Choroid plexus epithelial cell (primary cell): Measurements from ENCODE around the gene PKNOX1.
"Not testable (repeated sequence)": the region's sequence is repeated elsewhere in the genome, so short reads cannot be mapped to it uniquely, and the experiment has no call there.

Source experiments
- DNase-seq: peaks from one replicate; pipeline ENCODE4 v3.0.0-alpha.2; 2010; ENCODE audit warnings: low read depth
- H3K4me3 ChIP-seq: 2 replicates; pipeline ENCODE4 v1.5.1; 2011; ENCODE audit warnings: low read depth, mild to moderate bottlenecking, control low read depth, low read length, moderate library complexity
- TF ChIP-seq, protein P1 (sequence below): conservative IDR thresholded peaks from 2 replicates; pipeline ENCODE4 v1.5.1; 2011; ENCODE audit warnings: low read depth, mild to moderate bottlenecking, control low read depth, inconsistent platforms, low read length, moderate library complexity

PKNOX1 gene

GRCh38 chr21:42937960-42938605 lies 36.3 kb upstream of the PKNOX1 start:
- DNase-seq, result no peak
- TF ChIP-seq, protein P1, sequence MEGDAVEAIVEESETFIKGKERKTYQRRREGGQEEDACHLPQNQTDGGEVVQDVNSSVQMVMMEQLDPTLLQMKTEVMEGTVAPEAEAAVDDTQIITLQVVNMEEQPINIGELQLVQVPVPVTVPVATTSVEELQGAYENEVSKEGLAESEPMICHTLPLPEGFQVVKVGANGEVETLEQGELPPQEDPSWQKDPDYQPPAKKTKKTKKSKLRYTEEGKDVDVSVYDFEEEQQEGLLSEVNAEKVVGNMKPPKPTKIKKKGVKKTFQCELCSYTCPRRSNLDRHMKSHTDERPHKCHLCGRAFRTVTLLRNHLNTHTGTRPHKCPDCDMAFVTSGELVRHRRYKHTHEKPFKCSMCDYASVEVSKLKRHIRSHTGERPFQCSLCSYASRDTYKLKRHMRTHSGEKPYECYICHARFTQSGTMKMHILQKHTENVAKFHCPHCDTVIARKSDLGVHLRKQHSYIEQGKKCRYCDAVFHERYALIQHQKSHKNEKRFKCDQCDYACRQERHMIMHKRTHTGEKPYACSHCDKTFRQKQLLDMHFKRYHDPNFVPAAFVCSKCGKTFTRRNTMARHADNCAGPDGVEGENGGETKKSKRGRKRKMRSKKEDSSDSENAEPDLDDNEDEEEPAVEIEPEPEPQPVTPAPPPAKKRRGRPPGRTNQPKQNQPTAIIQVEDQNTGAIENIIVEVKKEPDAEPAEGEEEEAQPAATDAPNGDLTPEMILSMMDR, result no peak
- no peak overlapping the region for H3K4me3 ChIP-seq

- H3K4me3 ChIP-seq, DNase-seq: not testable (repeated sequence)
Observed at GRCh38 chr21:42938606-42938995, 35.8 kb upstream of the PKNOX1 start.

DNA sequence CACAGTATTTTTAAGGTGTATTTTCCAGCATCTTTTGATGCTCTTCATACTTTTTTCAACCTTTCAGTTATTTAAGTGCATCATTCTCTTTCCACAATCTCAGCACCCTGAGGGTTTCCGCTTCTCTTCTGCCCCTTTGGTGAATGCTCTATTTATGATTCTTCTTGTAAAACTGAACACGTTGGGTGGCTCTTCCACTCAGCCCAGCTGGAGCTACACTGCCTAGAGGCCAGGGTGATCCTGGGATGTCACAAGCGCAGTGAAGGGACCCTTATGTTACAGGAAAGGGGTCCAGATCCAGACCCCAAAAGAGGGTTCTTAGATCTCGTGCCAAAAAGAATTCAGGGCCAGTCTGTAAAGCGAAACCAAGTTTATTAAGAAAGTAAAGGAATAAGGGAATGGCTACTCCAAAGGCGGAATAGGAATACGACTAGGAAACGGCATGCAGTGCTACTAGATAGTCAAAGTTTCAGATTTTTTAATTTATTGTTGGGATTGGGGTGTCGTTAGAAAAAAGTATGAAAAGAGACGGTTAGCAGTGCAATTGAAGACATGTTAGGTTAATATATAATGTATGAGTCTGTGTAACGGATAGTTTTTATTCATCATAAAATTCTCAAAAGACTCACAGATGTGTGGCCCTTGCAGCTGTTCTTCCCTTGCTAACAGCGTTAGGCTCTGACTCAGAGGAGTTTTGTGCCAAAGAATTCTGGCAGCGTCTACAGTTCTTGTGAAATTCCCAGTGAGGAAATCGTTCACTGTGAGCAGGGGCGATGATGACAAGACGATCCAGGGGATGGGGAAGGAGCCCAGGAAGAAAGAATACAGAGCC lies 34.6 kb upstream of the PKNOX1 start:
- DNase-seq, result peak; percentile 99
- peak overlapping the region; percentile 20 for H3K4me3 ChIP-seq
- TF ChIP-seq, protein P1, result no peak

DNA sequence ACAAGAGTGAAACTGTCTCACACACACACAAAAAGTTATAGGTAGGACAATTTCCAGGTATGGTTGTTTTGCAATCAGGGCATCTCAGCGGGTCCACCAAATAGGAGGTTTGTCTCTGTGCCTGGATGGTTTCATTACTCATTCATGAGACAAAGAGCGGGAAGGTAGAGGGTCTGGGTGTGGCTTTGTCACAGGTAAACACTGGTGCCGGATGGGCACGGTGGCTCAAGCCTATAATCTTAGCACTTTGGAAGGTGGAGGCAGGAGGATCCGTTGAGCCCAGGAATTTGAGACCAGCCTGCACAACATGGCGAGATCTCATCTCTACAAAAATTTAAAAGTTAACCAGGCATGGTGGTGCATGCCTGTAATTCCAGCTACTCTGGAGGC lies 32.7 kb upstream of the PKNOX1 start:
- no peak for DNase-seq
- TF ChIP-seq, protein P1, result no peak
- no peak overlapping the region for H3K4me3 ChIP-seq

GRCh38 chr21:42942244-42942643 lies 32.1 kb upstream of the PKNOX1 start:
- DNase-seq, result no peak
- TF ChIP-seq, protein P1, result no peak

GRCh38 chr21:42949094-42949755 lies 25.1 kb upstream of the PKNOX1 start:
- DNase-seq, H3K4me3 ChIP-seq: not testable (repeated sequence)

More at GRCh38 chr21:42942244-42942643, 32.1 kb upstream of the PKNOX1 start:
- H3K4me3 ChIP-seq, result no peak overlapping the region

- H3K4me3 ChIP-seq, DNase-seq: not testable (repeated sequence)
Observed at GRCh38 chr21:42951193-42951592, 23.2 kb upstream of the PKNOX1 start.

DNA sequence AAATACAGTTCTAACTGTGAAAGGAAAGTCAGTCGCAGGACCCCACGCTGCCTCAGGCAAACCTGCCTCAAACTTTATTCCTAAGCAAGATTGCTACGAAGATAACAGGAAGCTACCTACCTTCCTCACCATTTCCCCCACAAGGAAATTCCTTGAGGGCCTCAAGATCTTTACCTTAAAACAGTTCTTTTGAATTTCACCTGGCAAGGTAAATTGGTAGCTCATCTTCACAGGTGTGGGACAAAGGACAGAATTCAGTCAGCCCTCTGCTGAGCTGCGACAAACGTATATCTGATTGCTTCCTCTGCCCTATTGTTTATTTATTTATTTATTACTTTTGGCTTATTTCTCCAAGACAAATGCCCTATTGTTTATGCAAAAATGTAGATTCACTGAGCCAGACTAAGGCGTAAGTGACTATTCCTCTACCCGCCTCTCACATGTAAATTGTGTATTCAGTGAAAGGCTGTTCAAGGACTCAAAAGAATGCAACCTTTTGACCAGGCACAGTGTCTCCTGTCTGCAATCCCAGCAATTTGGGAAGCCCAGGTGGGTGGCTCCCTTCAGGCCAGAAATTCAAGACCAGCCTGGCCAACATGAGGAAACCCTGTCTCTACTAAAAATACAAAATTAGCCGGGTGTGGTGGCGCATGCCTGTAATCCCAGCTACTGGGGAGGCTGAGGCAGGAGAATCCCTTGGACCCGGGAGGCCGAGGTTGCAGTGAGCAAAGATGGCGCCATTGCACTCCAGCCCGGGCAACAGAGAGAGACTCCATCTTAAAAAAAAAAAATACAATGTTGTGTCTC lies 17.3 kb upstream of the PKNOX1 start:
- no peak overlapping the region for H3K4me3 ChIP-seq

DNA sequence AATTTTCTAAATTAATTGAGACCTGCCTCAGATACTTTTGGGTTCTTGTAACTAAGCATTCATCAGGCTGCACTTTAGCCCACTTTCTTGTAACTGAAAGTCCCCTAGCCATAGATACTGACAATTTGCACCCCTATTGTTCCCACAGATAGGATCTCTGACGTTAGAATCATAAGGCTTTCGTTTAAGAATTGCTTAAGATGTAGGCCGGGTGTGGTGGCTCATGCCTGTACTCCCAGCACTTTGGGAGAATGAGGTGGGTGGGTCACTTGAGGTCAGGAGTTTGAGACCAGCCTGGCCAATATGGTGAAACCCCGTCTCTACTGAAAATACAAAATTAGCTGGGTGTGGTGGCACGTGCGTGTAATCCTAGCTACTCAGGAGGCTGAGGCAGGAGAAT lies 16.2 kb upstream of the PKNOX1 start:
- not testable (repeated sequence) for DNase-seq, H3K4me3 ChIP-seq

More for the DNA sequence above, 17.3 kb upstream of the PKNOX1 start:
- no peak for DNase-seq
- TF ChIP-seq, protein P1, result no peak
